Tibial nerve (tissue), 4 donors: Measurements from ENCODE around the gene SPG11. TPM values are rescaled to one million over a fixed set of nuclear protein-coding genes. Genes with fewer than 3 reads are reported as not detected.
"Not testable (repeated sequence)": the region's sequence is repeated elsewhere in the genome, so short reads cannot be mapped to it uniquely, and the experiment has no call there.

Experiments
- DNase-seq, 2 donors: peaks; one replicate each; pipeline ENCODE4 v3.0.0-alpha.2; 2019; ENCODE audit warnings: low spot score in 2 of 2
- H3K27ac ChIP-seq, 4 donors: fragments of 200-600 bp; sonication (generic) in 3 of 4; one replicate each; pipeline ENCODE4 v1.5.1; 2017 to 2019; ENCODE audit warnings: mild to moderate bottlenecking in 1 of 4
- H3K27me3 ChIP-seq, 2 donors: fragments of 200-600 bp; sonication (generic) in 1 of 2; one replicate each; pipeline versions ENCODE4 v1.5.1 to v1.6.0; 2017 to 2019
- H3K36me3 ChIP-seq, 3 donors: fragments of 200-600 bp; sonication (generic); one replicate each; pipeline ENCODE4 v1.5.1; 2018 to 2019
- H3K4me1 ChIP-seq, 4 donors: fragments of 200-600 bp; sonication (generic) in 3 of 4; one replicate each; pipeline ENCODE4 v1.5.1; 2017 to 2019
- H3K4me3 ChIP-seq, 4 donors: fragments of 200-600 bp; sonication (generic) in 3 of 4; one replicate each; pipeline ENCODE4 v1.5.1; 2017 to 2019; ENCODE audit warnings: mild to moderate bottlenecking in 1 of 4, moderate library complexity in 1 of 4
- H3K9me3 ChIP-seq, 4 donors: fragments of 200-600 bp; sonication (generic) in 3 of 4; one replicate each; pipeline ENCODE4 v1.5.1; 2017 to 2019
- CTCF ChIP-seq, 5 experiments: fragments of 200-600 bp in 3 of 5; fragments of 450-650 bp in 2 of 5; sonication (generic) in 3 of 5; IDR thresholded peaks; one replicate each; pipeline ENCODE4 v1.5.1; 2016 to 2019; ENCODE audit warnings: antibody characterized with exemption in 5 of 5, mild to moderate bottlenecking in 3 of 5, moderate library complexity in 2 of 5
- EP300 ChIP-seq, 2 donors: sonication (generic); formaldehyde crosslinking; IDR thresholded peaks; one replicate each; pipeline ENCODE4 v1.6.1; 2017; ENCODE audit warnings: antibody characterized with exemption in 2 of 2, mild to moderate bottlenecking in 1 of 2
- POLR2A ChIP-seq, 2 donors: fragments of 450-650 bp; IDR thresholded peaks; one replicate each; pipeline ENCODE4 v1.6.1; 2017; ENCODE audit warnings: antibody characterized with exemption in 2 of 2, mild to moderate bottlenecking in 2 of 2, moderate library complexity in 2 of 2
- WGBS, 2 donors: methylation state at CpG; one replicate each; pipeline ENCODE4 v1.1.5; 2018; 5-methylcytosine and 5-hydroxymethylcytosine counted together
- total RNA-seq, 4 donors: library from RNA; depleted of rRNA; stranded (reverse); fragments of >200 nt; gene quantifications; one replicate each; pipeline ENCODE4 v1.1.0, GENCODE V29; 2016

SPG11 gene
- total RNA-seq, 4 donors from 2014 or later, result 65.5 to 157 (median 96.2) TPM

DNA sequence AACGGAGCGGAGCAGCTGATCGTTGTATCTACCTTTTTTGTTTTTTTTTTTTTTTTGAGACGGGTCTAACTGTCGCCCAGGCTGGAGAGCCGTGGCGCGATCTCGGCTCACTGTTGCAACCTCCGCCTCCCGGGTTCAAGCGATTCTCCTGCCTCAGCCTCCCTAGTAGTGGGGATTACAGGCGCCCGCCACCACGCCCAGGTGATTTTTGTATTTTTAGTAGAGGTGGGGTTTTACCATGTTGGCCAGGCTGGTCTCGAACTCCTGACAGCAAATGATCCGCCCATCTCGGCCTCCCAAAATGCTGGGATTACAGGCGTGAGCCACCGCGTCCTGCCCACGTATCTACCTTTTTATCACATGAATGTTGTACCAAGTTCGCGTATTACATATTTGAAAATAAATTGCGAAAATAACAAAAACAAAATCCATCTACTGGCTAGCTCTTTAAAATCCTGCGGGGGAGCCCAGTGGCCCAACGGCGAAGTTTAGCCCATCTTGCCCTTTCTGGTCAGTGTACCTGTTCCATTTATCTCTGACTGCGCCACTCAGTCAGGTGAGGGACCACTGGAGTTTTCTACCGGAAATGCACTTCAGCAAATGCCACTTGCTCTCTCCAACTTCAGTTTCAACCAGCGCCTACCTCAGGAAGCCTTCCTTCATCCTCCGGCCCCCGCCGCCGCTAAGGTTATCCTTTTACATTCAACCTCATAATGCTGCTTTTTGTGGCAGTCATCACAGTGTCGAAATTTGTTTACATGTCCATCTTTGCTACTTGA is 127.8 kb downstream of the SPG11 start:
- Histone ChIP-seq H3K27me3 (no peaks in the 10 kb centered on the region), H3K27ac (peak overlapping the region; percentile 92 to 98 (median 97)), H3K36me3 (peaks cover 0 to 28% (median 0%) of the 10 kb centered on the region in 3 donors), H3K9me3 (no peaks in the 10 kb centered on the region), H3K4me3 (peak overlapping the region; percentile 79 to 88 (median 84)), H3K4me1 (peaks cover 0 to 36% (median 16%) of the 10 kb centered on the region in 4 donors)
- peak in 1 of 2 donors; percentile 17 for DNase-seq
- TF ChIP-seq CTCF (IDR thresholded peaks at IDR 0.05), result no peak
- no peak for TF ChIP-seq EP300 (IDR thresholded peaks at IDR 0.05)
- no peak for TF ChIP-seq POLR2A (IDR thresholded peaks at IDR 0.05)
- WGBS, 2 donors, result 60 to 63% methylated on average over 36 of the region's 36 CpGs

DNA sequence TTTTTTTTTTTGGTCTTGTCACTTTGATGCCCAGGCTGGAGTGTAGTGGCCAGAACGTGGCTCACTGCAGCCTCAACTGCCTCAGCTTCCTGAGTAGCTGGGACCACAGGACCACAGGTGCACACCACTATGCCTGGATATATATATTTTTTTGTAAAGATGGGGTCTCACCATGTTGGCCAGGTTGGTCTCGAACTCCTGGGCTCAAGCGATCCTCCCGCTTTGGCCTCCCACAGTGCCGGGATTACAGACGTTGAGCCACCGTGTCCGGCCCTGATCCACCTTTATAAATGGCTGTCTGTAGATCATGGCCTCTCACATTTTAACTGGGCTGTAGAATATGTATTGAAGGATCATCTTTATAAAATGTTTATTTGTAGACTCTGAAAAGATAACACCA is 128.4 kb downstream of the SPG11 start:
- DNase-seq, result no peak
- Histone ChIP-seq H3K9me3 (no peaks in the 10 kb centered on the region), H3K4me3 (no peak overlapping the region), H3K27ac (no peak overlapping the region), H3K4me1 (peaks cover 0 to 32% (median 16%) of the 10 kb centered on the region in 4 donors), H3K36me3 (peaks cover 0 to 28% (median 0%) of the 10 kb centered on the region in 3 donors), H3K27me3 (no peaks in the 10 kb centered on the region)
- 95% methylated on average over 8 of the region's 8 CpGs for WGBS, 2 donors
- TF ChIP-seq POLR2A (IDR thresholded peaks at IDR 0.05) (no peak), EP300 (IDR thresholded peaks at IDR 0.05) (no peak), CTCF (IDR thresholded peaks at IDR 0.05) (no peak)

DNA sequence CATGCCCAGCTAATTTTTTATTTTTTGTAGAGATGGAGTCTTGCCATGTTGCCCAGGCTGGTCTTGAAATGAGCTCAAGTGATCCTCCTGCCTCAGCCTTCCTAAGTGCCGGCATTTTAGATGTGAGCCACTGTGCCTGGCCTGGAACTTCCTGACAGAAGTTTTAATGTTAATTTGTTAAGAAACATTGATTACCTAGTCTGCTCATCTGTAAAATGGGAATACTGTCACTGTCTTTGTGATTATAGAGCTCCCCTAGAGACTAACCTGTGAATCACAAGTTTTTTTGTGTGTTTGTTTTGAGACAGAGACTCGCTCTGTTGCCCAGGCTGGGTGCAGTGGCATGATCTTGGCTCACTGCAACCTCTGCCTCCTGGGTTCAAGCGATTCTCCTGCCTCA is 130.8 kb downstream of the SPG11 start:
- WGBS, 2 donors, result 92 to 99% methylated on average over 3 of the region's 3 CpGs
- no peak overlapping the region for H3K4me3 ChIP-seq
- DNase-seq, result no peak
- no peak for TF ChIP-seq POLR2A (IDR thresholded peaks at IDR 0.05)
- TF ChIP-seq EP300 (IDR thresholded peaks at IDR 0.05), result no peak
- TF ChIP-seq CTCF (IDR thresholded peaks at IDR 0.05), result no peak
- H3K9me3 ChIP-seq, result no peaks in the 10 kb centered on the region
- peaks cover 0 to 21% (median 0%) of the 10 kb centered on the region in 3 donors for H3K36me3 ChIP-seq
- H3K4me1 ChIP-seq, result peaks cover 0 to 17% (median 3%) of the 10 kb centered on the region in 4 donors
- H3K27ac ChIP-seq, result no peak overlapping the region
- H3K27me3 ChIP-seq, result no peaks in the 10 kb centered on the region

- H3K27me3 ChIP-seq, H3K4me3 ChIP-seq, H3K9me3 ChIP-seq, H3K27ac ChIP-seq, DNase-seq: not testable (repeated sequence)
- Histone ChIP-seq H3K4me1 (peaks cover 0 to 18% (median 2%) of the 10 kb centered on the region in 4 donors), H3K36me3 (peaks cover 0 to 21% (median 0%) of the 10 kb centered on the region in 3 donors)
- 98 to 99% methylated on average over 5 of the region's 5 CpGs for WGBS, 2 donors
These were observed 131.2 kb downstream of the SPG11 start for GRCh38 chr15:44532275-44532674.

DNA sequence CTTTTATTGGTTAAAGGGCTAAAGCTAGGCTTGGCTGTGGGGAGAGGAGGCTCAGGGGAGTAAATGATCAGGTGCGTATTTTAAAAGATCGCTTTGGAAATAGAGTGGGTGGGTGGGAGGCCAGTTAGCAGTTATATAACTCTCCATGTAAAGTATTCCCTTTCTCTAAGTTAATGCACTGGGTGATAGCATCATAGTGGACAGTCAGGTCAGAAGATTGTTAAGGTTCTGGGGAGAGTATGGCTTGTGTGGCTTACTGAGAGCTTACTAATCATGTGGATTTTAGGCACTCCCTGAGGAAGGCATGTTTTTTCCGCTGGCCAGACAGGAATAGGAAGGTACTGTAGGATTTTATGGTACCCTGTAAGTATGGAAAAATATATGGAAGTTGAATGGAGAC is 132.8 kb downstream of the SPG11 start:
- Histone ChIP-seq H3K9me3 (no peaks in the 10 kb centered on the region), H3K27ac (no peak overlapping the region), H3K27me3 (no peaks in the 10 kb centered on the region), H3K4me3 (no peak overlapping the region), H3K4me1 (peaks cover 0 to 16% (median 2%) of the 10 kb centered on the region in 4 donors), H3K36me3 (peaks cover 0 to 21% (median 0%) of the 10 kb centered on the region in 3 donors)
- TF ChIP-seq CTCF (IDR thresholded peaks at IDR 0.05), result no peak
- TF ChIP-seq EP300 (IDR thresholded peaks at IDR 0.05), result no peak
- TF ChIP-seq POLR2A (IDR thresholded peaks at IDR 0.05), result no peak
- WGBS, 2 donors, result 87 to 90% methylated on average over 3 of the region's 3 CpGs
- no peak for DNase-seq
